Esophagus muscularis mucosa (tissue), 4 donors: ENCODE data around the gene TRAPPC14. TPM values are rescaled to one million over a fixed set of nuclear protein-coding genes. Genes with fewer than 3 reads are reported as not detected.

Source experiments
- DNase-seq: peaks from one replicate; pipeline ENCODE4 v3.0.0-alpha.2; 2017; ENCODE audit errors: extremely low spot score
- H3K27ac ChIP-seq, 4 donors: fragments of 200-600 bp; sonication (generic); replicated peaks in 1 of 4; 1 replicate in 3 of 4; 2 replicates in 1 of 4; pipeline ENCODE4 v1.5.1; 2016 to 2019; ENCODE audit warnings: mild to moderate bottlenecking in 1 of 4
- H3K27me3 ChIP-seq, 4 donors: fragments of 200-600 bp; sonication (generic); one replicate each; pipeline versions ENCODE4 v1.5.1 to v1.6.0; 2016 to 2019
- H3K36me3 ChIP-seq, 4 donors: fragments of 200-600 bp; sonication (generic); one replicate each; pipeline ENCODE4 v1.5.1; 2016 to 2019
- H3K4me1 ChIP-seq, 4 donors: fragments of 200-600 bp; sonication (generic); one replicate each; pipeline ENCODE4 v1.5.1; 2016 to 2019
- H3K4me3 ChIP-seq, 4 donors: fragments of 200-600 bp; sonication (generic); 1 replicate in 2 of 4; 2 replicates in 2 of 4; pipeline ENCODE4 v1.5.1; 2016 to 2019; ENCODE audit warnings: mild to moderate bottlenecking in 4 of 4, moderate library complexity in 1 of 4
- H3K9me3 ChIP-seq, 4 donors: fragments of 200-600 bp; sonication (generic); 1 replicate in 3 of 4; 2 replicates in 1 of 4; pipeline ENCODE4 v1.5.1; 2016 to 2019
- CTCF ChIP-seq, 3 experiments: fragments of 200-600 bp in 2 of 3; fragments of 450-650 bp in 1 of 3; sonication (generic) in 2 of 3; IDR thresholded peaks; one replicate each; pipeline ENCODE4 v1.5.1; 2017 to 2019; ENCODE audit warnings: antibody characterized with exemption in 3 of 3, mild to moderate bottlenecking in 2 of 3, moderate library complexity in 1 of 3
- EP300 ChIP-seq: sonication (generic); formaldehyde crosslinking; IDR thresholded peaks from one replicate; pipeline ENCODE4 v1.6.1; 2017; ENCODE audit warnings: antibody characterized with exemption
- WGBS: methylation state at CpG from one replicate; pipeline ENCODE4 v1.1.5; 2018; 5-methylcytosine and 5-hydroxymethylcytosine counted together
- intact Hi-C: fragments of 100-400 bp; cut with DNase I; formaldehyde crosslinking; loops from one replicate; pipeline ENCODE4 v1.15.1; 2023
- total RNA-seq, 4 donors: library from RNA; depleted of rRNA; stranded (reverse); fragments of >200 nt; gene quantifications; one replicate each; pipeline versions ENCODE4 v1.1.0 to v1.2.1, GENCODE V29; 2016

Gene TRAPPC14
- total RNA-seq, 4 donors from 2014 or later: 5.5 to 8.8 (median 6.8) TPM

GRCh38 chr7:100105534-100105933 is 53.0 kb downstream of the TRAPPC14 start:
- WGBS: 100% methylated on average over 4 of the region's 4 CpGs
- intact Hi-C loops: no loop called here
- DNase-seq: no peak
- peaks cover 44 to 77% (median 76%) of the 10 kb centered on the region in 4 donors for H3K36me3 ChIP-seq
- no peaks in the 10 kb centered on the region for H3K27me3 ChIP-seq
- no peaks in the 10 kb centered on the region for H3K9me3 ChIP-seq
- TF ChIP-seq EP300 (no peak), CTCF (IDR thresholded peaks at IDR 0.05) (no peak)
- H3K27ac ChIP-seq: no peak overlapping the region
- H3K4me1 ChIP-seq: peaks cover 6 to 20% (median 14%) of the 10 kb centered on the region in 4 donors
- H3K4me3 ChIP-seq: no peak overlapping the region

Other genes with a start within 250 kb of the TRAPPC14 start
- gene TRIM4, start 239.2 kb downstream of the TRAPPC14 start, total RNA-seq: 10 to 100 TPM; 21.2 to 27.8 (median 24.7) TPM
- gene GJC3, start 229.1 kb downstream of the TRAPPC14 start, total RNA-seq: not detected
- gene AZGP1, start 182.7 kb downstream of the TRAPPC14 start, total RNA-seq: 1 to 10 TPM; 2.5 to 3.4 (median 3.0) TPM
- 10 to 100 TPM; 22.7 to 27.0 (median 24.0) TPM for gene ZKSCAN1, start 143.1 kb downstream of the TRAPPC14 start, total RNA-seq
- gene ZSCAN21, start 108.9 kb downstream of the TRAPPC14 start, total RNA-seq: 10 to 100 TPM; 12.9 to 18.4 (median 16.1) TPM
- 10 to 100 TPM; 15.6 to 25.3 (median 20.7) TPM for gene ZNF3, start 77.0 kb downstream of the TRAPPC14 start, total RNA-seq
- 10 to 100 TPM; 49.4 to 97.6 (median 73.7) TPM for gene COPS6, start 69.8 kb downstream of the TRAPPC14 start, total RNA-seq
- gene MCM7, start 57.3 kb downstream of the TRAPPC14 start, total RNA-seq: 10 to 100 TPM; 35.3 to 60.3 (median 41.1) TPM
- gene AP4M1, start 57.1 kb downstream of the TRAPPC14 start, total RNA-seq: 10 to 100 TPM; 19.9 to 31.7 (median 26.1) TPM
- 10 to 100 TPM; 48.5 to 92.1 (median 77.8) TPM for gene TAF6, start 39.4 kb downstream of the TRAPPC14 start, total RNA-seq
- 10 to 100 TPM in 3 of 4 donors, 1 to 10 TPM in 1; 8.3 to 16.2 (median 13.3) TPM for gene CNPY4, start 39.1 kb downstream of the TRAPPC14 start, total RNA-seq
- gene MBLAC1, start 31.8 kb downstream of the TRAPPC14 start, total RNA-seq: 1 to 10 TPM; 3.1 to 8.8 (median 5.0) TPM
- gene LAMTOR4, start 9.8 kb downstream of the TRAPPC14 start, total RNA-seq: 100 to 1,000 TPM; 117 to 184 (median 152) TPM
- 1 to 10 TPM; 1.6 to 7.3 (median 2.8) TPM for gene GAL3ST4, start 9.9 kb upstream of the TRAPPC14 start, total RNA-seq
- 1 to 10 TPM in 1 of 4 donors, under 1 TPM in 3; 0.33 to 1.0 (median 0.71) TPM for gene GPC2, start 18.7 kb upstream of the TRAPPC14 start, total RNA-seq
- gene STAG3, start 19.2 kb upstream of the TRAPPC14 start, total RNA-seq: under 1 TPM in 3 of 4 donors, not detected in 1; 0.13 to 0.92 (median 0.50) TPM
- 1 to 10 TPM in 2 of 4 donors, under 1 TPM in 1, not detected in 1; 0.23 to 1.5 (median 1.4) TPM for gene PVRIG, start 61.2 kb upstream of the TRAPPC14 start, total RNA-seq
- not detected for gene SPDYE3, start 149.0 kb upstream of the TRAPPC14 start, total RNA-seq
- gene PILRB, start 199.4 kb upstream of the TRAPPC14 start, total RNA-seq: 10 to 100 TPM; 13.5 to 33.6 (median 20.7) TPM
- gene PILRA, start 214.8 kb upstream of the TRAPPC14 start, total RNA-seq: 1 to 10 TPM; 3.3 to 8.8 (median 5.4) TPM